Trophoblast cell (in vitro differentiated cells and primary cell): Measurements from ENCODE around the gene SLC66A2.

Source experiments
- DNase-seq, 2 donors: peaks; one replicate each; pipeline ENCODE4 v3.0.0-alpha.2; 2016
- H2AFZ ChIP-seq: 2 replicates; pipeline ENCODE4 v1.6.1; 2013; ENCODE audit warnings: low read length, moderate library complexity, mild to moderate bottlenecking; ENCODE audit not compliant: insufficient read depth, poor library complexity
- H2AK5ac ChIP-seq: 2 replicates; pipeline ENCODE4 v1.6.1; 2013; ENCODE audit warnings: mild to moderate bottlenecking, low read length
- H2BK120ac ChIP-seq: 2 replicates; pipeline ENCODE4 v1.6.1; 2013; ENCODE audit warnings: low read length, mild to moderate bottlenecking, moderate library complexity; ENCODE audit not compliant: insufficient read depth, poor library complexity
- H2BK12ac ChIP-seq: 2 replicates; pipeline ENCODE4 v1.6.1; 2013; ENCODE audit warnings: mild to moderate bottlenecking, low read length, moderate library complexity
- H2BK5ac ChIP-seq: 2 replicates; pipeline ENCODE4 v1.6.1; 2013; ENCODE audit warnings: low read length, low read depth, moderate library complexity, mild to moderate bottlenecking; ENCODE audit not compliant: poor library complexity
- H3K14ac ChIP-seq: 2 replicates; pipeline ENCODE4 v1.6.1; 2013; ENCODE audit warnings: mild to moderate bottlenecking, low read length
- H3K18ac ChIP-seq: 2 replicates; pipeline ENCODE4 v1.6.1; 2013; ENCODE audit warnings: mild to moderate bottlenecking, low read length
- H3K23ac ChIP-seq: 2 replicates; pipeline ENCODE4 v1.6.1; 2013; ENCODE audit warnings: low read length
- H3K27ac ChIP-seq: 2 replicates; pipeline ENCODE4 v1.5.1; 2013; ENCODE audit warnings: low read depth, mild to moderate bottlenecking, inconsistent platforms, low read length, moderate library complexity
- H3K27me3 ChIP-seq: 2 replicates; pipeline ENCODE4 v1.6.1; 2013; ENCODE audit warnings: inconsistent platforms, mild to moderate bottlenecking, low read length, moderate library complexity; ENCODE audit not compliant: insufficient read depth
- H3K36me3 ChIP-seq, 2 experiments: 1 replicate in 1 of 2; 2 replicates in 1 of 2; pipeline ENCODE4 v1.6.1; 2013; ENCODE audit warnings: low read length in 2 of 2, mild to moderate bottlenecking in 2 of 2, moderate library complexity in 1 of 2; ENCODE audit not compliant: insufficient read depth in 2 of 2, control insufficient read depth in 1 of 2
- H3K4ac ChIP-seq: 2 replicates; pipeline ENCODE4 v1.6.1; 2013; ENCODE audit warnings: low read depth, mild to moderate bottlenecking, low read length, moderate library complexity
- H3K4me1 ChIP-seq, 2 experiments: 1 replicate in 1 of 2; 2 replicates in 1 of 2; pipeline ENCODE4 v1.6.1; 2013; ENCODE audit warnings: low read length in 2 of 2, mild to moderate bottlenecking in 2 of 2, moderate library complexity in 1 of 2; ENCODE audit not compliant: insufficient read depth in 2 of 2, control insufficient read depth in 1 of 2
- H3K4me2 ChIP-seq: 2 replicates; pipeline ENCODE4 v1.6.1; 2013; ENCODE audit warnings: inconsistent platforms, mild to moderate bottlenecking, low read length, moderate library complexity
- H3K4me3 ChIP-seq: 2 replicates; pipeline ENCODE4 v1.5.1; 2013; ENCODE audit warnings: mild to moderate bottlenecking, low read depth, low read length, inconsistent platforms
- H3K79me1 ChIP-seq: one replicate; pipeline ENCODE4 v1.6.1; 2013; ENCODE audit warnings: low read length
- H3K79me2 ChIP-seq: 2 replicates; pipeline ENCODE4 v1.6.1; 2013; ENCODE audit warnings: low read length, mild to moderate bottlenecking; ENCODE audit not compliant: control insufficient read depth, insufficient read depth, poor library complexity
- H3K9ac ChIP-seq: 2 replicates; pipeline ENCODE4 v1.6.1; 2013; ENCODE audit warnings: mild to moderate bottlenecking, low read length
- H3K9me3 ChIP-seq: 2 replicates; pipeline ENCODE4 v1.6.1; 2013; ENCODE audit warnings: low read depth, mild to moderate bottlenecking, control low read depth, inconsistent platforms, low read length; ENCODE audit not compliant: insufficient read depth
- H4K12ac ChIP-seq: 2 replicates; pipeline ENCODE4 v1.6.1; 2013; ENCODE audit warnings: low read depth, mild to moderate bottlenecking, low read length, moderate library complexity
- H4K8ac ChIP-seq: 2 replicates; pipeline ENCODE4 v1.6.1; 2013; ENCODE audit warnings: low read depth, mild to moderate bottlenecking, low read length, moderate library complexity
- H4K91ac ChIP-seq: one replicate; pipeline ENCODE4 v1.6.1; 2013; ENCODE audit warnings: low read depth, mild to moderate bottlenecking, low read length, moderate library complexity
- WGBS: extraction: QIAGEN DNeasy Blood & Tissue Kit; methylation state at CpG from one replicate; pipeline ENCODE4 v1.1.7; 2013; ENCODE audit warnings: missing lambda C conversion rate; ENCODE audit not compliant: insufficient read length, insufficient coverage; ENCODE audit errors: extremely low coverage; 5-methylcytosine and 5-hydroxymethylcytosine counted together

SLC66A2 gene

DNA sequence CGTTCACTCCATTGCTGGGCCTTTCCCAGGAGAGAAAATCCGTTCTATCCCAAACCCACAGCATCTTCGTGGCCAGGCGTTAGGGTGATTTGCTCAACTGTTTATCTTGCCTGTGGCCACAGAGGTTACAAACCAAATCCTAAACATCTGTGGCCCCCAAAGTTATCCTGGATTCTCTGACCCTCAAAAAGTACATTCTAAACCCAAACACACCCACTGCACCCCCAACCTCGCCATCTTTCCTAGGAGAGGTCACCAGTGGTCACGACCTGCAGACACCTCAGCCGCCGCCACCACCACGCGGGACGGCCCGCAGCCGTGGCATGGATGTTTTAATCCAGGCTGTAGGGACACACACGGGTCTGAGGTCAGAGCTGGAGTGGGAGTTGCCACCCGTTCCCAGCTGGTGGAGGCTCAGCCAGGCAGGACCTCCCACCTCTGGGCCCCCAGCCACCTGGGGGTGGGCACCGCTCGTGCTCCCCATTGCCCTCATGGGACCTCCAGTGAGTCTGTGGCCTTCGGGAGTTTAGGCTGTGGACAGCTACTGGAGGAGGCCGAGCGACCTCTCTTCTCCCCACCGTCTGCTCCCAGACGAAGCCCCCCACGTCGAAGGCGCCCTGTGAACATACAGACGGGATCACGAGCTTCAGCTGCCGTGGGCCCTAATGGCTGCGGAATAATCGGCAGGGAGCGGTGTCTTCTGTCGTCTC lies 81.7 kb downstream of the SLC66A2 start:
- Histone ChIP-seq H3K79me1 (no peaks in the 10 kb centered on the region), H3K4ac (no peak overlapping the region), H3K79me2 (no peaks in the 10 kb centered on the region), H4K91ac (no peak overlapping the region), H2BK120ac (no peak overlapping the region), H2AK5ac (no peak overlapping the region), H2AFZ (no peak overlapping the region), H3K9ac (no peak overlapping the region), H3K14ac (no peak overlapping the region), H3K27me3 (no peaks in the 10 kb centered on the region), H3K4me3 (no peak overlapping the region), H3K4me1 (no peaks in the 10 kb centered on the region), H3K4me2 (no peak overlapping the region), H3K18ac (no peak overlapping the region), H2BK5ac (no peak overlapping the region), H4K8ac (no peak overlapping the region), H3K36me3 (no peaks in the 10 kb centered on the region), H4K12ac (no peak overlapping the region), H3K23ac (no peak overlapping the region), H3K9me3 (peaks cover 9% of the 10 kb centered on the region), H2BK12ac (no peak overlapping the region), H3K27ac (no peak overlapping the region)
- no peak for DNase-seq
- WGBS: no CpG with 5 or more reads among the region's 32 CpGs

DNA sequence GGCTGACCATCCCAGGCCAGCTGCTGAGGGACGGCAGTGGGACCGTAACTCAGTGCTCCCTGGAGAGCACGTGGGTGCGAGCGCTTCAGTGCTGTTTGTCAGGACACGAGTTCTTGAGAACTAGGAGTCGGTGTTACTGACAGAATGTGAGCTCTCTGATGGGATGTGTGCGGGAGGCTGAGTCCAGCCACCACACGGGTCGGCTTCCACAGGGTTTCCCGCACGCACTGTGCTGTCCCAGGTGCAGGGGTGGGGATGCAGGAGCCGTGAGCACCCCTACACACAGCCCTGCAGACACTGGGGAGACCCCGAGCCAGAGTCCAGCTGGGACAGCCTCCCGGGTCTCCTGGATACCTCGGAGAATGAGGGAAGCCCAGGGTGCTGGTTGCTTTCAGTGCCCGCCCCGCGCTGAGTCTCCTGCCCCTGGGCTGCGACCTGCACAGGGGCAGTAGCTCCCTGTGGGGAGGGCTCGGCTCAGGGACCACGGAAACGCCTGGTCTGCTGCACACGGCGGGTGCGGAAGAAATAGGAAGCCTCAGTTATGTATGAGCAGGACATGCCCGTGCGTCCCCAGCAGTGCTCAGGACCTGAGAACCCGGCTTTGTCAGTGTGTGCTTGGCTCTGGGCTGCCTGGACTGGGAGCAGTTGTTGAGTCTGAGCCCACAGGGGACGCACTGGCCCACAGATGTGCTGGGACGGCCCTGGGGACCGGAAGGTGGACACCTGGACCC lies 82.5 kb downstream of the SLC66A2 start:
- Histone ChIP-seq H3K14ac (no peak overlapping the region), H3K4me2 (no peak overlapping the region), H3K79me2 (no peaks in the 10 kb centered on the region), H3K4me1 (no peaks in the 10 kb centered on the region), H4K8ac (no peak overlapping the region), H3K36me3 (no peaks in the 10 kb centered on the region), H2BK12ac (no peak overlapping the region), H3K79me1 (no peaks in the 10 kb centered on the region), H3K23ac (no peak overlapping the region), H3K27ac (no peak overlapping the region), H2BK5ac (no peak overlapping the region), H2BK120ac (no peak overlapping the region), H3K4ac (no peak overlapping the region), H4K12ac (no peak overlapping the region), H4K91ac (no peak overlapping the region), H3K27me3 (no peaks in the 10 kb centered on the region), H2AFZ (no peak overlapping the region), H3K9ac (no peak overlapping the region), H3K18ac (no peak overlapping the region), H3K9me3 (peaks cover 9% of the 10 kb centered on the region), H2AK5ac (no peak overlapping the region), H3K4me3 (no peak overlapping the region)
- WGBS: no CpG with 5 or more reads among the region's 32 CpGs
- no peak for DNase-seq

DNA sequence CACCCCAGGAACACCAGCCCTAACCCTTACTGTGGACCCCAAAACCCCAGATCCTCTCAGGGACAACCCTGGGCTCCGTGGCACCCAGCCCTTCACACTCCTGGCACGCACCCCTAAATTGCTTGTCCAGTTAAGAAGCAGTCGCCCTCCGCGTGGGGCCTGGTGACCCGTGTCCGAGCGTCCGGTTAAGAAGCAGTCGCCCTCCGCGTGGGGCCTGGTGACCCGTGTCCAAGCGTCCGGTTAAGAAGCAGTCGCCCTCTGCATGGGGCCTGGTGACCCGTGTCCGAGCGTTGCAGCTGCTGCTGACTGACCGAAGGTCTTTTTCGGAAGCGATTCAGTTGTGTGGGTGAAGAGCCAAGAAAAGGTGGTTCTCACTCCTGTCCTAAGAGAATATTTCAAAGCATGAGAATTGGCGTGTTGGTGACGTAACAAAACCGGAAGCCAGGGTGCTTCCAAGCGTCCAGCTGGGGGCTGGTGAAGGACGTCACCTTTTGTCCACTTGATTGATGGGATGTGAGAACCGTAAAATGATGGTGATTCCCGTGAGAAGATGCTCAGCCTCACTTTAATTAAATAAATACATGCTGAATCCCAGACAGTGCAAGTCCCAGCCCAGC lies 83.2 kb downstream of the SLC66A2 start:
- WGBS: no CpG with 5 or more reads among the region's 29 CpGs
- DNase-seq: no peak

DNA sequence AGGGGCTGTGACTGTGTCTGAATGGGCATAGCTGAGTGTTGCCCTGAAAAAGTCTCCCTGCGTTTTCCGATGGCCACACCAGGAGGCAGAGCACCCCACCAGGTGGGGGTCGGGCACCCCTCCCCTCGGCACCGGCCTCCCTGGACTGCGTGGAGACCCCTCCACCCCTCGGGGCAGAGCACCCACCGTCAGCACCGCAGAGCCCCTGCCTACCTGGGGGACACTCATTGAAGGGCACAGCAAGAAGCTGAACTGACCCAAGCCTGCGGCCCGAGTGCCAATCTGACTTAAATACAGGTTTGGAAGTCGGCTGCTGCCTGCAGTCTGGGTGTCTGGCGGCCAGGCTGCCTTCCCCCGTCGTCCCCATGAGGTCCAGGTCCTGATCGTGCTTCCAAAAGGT lies 83.8 kb downstream of the SLC66A2 start:
- H2BK12ac ChIP-seq: no peak overlapping the region
- no peaks in the 10 kb centered on the region for H3K79me1 ChIP-seq
- no peak overlapping the region for H2BK120ac ChIP-seq
- H4K12ac ChIP-seq: no peak overlapping the region
- no peak overlapping the region for H4K8ac ChIP-seq
- no peaks in the 10 kb centered on the region for H3K36me3 ChIP-seq
- no peaks in the 10 kb centered on the region for H3K4me1 ChIP-seq
- no peak overlapping the region for H4K91ac ChIP-seq
- no peak for DNase-seq
- H3K18ac ChIP-seq: no peak overlapping the region
- no peak overlapping the region for H3K27ac ChIP-seq
- H2AFZ ChIP-seq: no peak overlapping the region
- peaks cover 11% of the 10 kb centered on the region for H3K9me3 ChIP-seq
- H3K14ac ChIP-seq: no peak overlapping the region
- no peak overlapping the region for H3K4me2 ChIP-seq
- no peak overlapping the region for H3K9ac ChIP-seq
- no peak overlapping the region for H2AK5ac ChIP-seq
- no peak overlapping the region for H3K4ac ChIP-seq
- no peak overlapping the region for H3K23ac ChIP-seq
- no peak overlapping the region for H2BK5ac ChIP-seq
- WGBS: no CpG with 5 or more reads among the region's 16 CpGs
- H3K79me2 ChIP-seq: no peaks in the 10 kb centered on the region
- H3K4me3 ChIP-seq: no peak overlapping the region
- H3K27me3 ChIP-seq: no peaks in the 10 kb centered on the region

More for the DNA sequence above, 83.2 kb downstream of the SLC66A2 start:
- Histone ChIP-seq H3K4me3 (no peak overlapping the region), H3K4ac (no peak overlapping the region), H4K91ac (no peak overlapping the region), H3K27ac (no peak overlapping the region), H3K9ac (no peak overlapping the region), H2BK5ac (no peak overlapping the region), H3K79me2 (no peaks in the 10 kb centered on the region), H2BK120ac (no peak overlapping the region), H3K79me1 (no peaks in the 10 kb centered on the region), H3K23ac (no peak overlapping the region), H3K14ac (no peak overlapping the region), H3K4me2 (no peak overlapping the region), H3K27me3 (no peaks in the 10 kb centered on the region), H3K36me3 (no peaks in the 10 kb centered on the region), H4K12ac (no peak overlapping the region), H2AK5ac (no peak overlapping the region), H3K4me1 (no peaks in the 10 kb centered on the region), H2AFZ (no peak overlapping the region), H2BK12ac (no peak overlapping the region), H3K18ac (no peak overlapping the region), H4K8ac (no peak overlapping the region), H3K9me3 (peaks cover 11% of the 10 kb centered on the region)
